Measurements from ENCODE around the gene ACOT12. TPM values are rescaled to one million over a fixed set of nuclear protein-coding genes. Genes with fewer than 3 reads are reported as not detected.

ACOT12 gene
- total RNA-seq, 1 donor from 2014 or later: not detected

- no peak for DNase-seq (ENCODE audit: low spot score in 2 of 2, unreplicated experiment in 2 of 2)
- no peaks in the 10 kb centered on the region for H3K4me1 Mint-ChIP-seq
- no peaks in the 10 kb centered on the region for H3K36me3 Mint-ChIP-seq
- no peak overlapping the region for H3K27ac Mint-ChIP-seq
- no peak overlapping the region for H3K4me3 Mint-ChIP-seq
- TF ChIP-seq, protein P1, sequence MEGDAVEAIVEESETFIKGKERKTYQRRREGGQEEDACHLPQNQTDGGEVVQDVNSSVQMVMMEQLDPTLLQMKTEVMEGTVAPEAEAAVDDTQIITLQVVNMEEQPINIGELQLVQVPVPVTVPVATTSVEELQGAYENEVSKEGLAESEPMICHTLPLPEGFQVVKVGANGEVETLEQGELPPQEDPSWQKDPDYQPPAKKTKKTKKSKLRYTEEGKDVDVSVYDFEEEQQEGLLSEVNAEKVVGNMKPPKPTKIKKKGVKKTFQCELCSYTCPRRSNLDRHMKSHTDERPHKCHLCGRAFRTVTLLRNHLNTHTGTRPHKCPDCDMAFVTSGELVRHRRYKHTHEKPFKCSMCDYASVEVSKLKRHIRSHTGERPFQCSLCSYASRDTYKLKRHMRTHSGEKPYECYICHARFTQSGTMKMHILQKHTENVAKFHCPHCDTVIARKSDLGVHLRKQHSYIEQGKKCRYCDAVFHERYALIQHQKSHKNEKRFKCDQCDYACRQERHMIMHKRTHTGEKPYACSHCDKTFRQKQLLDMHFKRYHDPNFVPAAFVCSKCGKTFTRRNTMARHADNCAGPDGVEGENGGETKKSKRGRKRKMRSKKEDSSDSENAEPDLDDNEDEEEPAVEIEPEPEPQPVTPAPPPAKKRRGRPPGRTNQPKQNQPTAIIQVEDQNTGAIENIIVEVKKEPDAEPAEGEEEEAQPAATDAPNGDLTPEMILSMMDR (IDR thresholded peaks at IDR 0.05; ENCODE audit: unreplicated experiment): no peak
- H3K9me3 Mint-ChIP-seq: no peaks in the 10 kb centered on the region
- H3K27me3 Mint-ChIP-seq (ENCODE audit: low read depth): no peaks in the 10 kb centered on the region
Observed at GRCh38 chr5:81355291-81356251, 38.4 kb downstream of the ACOT12 start.

- no peak for DNase-seq (ENCODE audit: low spot score in 2 of 2, unreplicated experiment in 2 of 2)
- Mint-ChIP-seq H3K4me1 (no peaks in the 10 kb centered on the region), H3K27ac (no peak overlapping the region), H3K4me3 (no peak overlapping the region), H3K27me3 (ENCODE audit: low read depth) (no peaks in the 10 kb centered on the region), H3K36me3 (no peaks in the 10 kb centered on the region), H3K9me3 (no peaks in the 10 kb centered on the region)
- TF ChIP-seq, protein P1 (IDR thresholded peaks at IDR 0.05; ENCODE audit: unreplicated experiment): no peak
Observed at GRCh38 chr5:81354093-81354492, 39.8 kb downstream of the ACOT12 start.

- TF ChIP-seq, protein P1 (IDR thresholded peaks at IDR 0.05; ENCODE audit: unreplicated experiment): no peak
- Mint-ChIP-seq H3K4me3 (no peak overlapping the region), H3K27ac (no peak overlapping the region), H3K4me1 (no peaks in the 10 kb centered on the region), H3K9me3 (no peaks in the 10 kb centered on the region), H3K36me3 (no peaks in the 10 kb centered on the region), H3K27me3 (ENCODE audit: low read depth) (no peaks in the 10 kb centered on the region)
- DNase-seq (ENCODE audit: low spot score in 2 of 2, unreplicated experiment in 2 of 2): no peak
Observed at GRCh38 chr5:81353189-81353588, 40.7 kb downstream of the ACOT12 start.

DNA sequence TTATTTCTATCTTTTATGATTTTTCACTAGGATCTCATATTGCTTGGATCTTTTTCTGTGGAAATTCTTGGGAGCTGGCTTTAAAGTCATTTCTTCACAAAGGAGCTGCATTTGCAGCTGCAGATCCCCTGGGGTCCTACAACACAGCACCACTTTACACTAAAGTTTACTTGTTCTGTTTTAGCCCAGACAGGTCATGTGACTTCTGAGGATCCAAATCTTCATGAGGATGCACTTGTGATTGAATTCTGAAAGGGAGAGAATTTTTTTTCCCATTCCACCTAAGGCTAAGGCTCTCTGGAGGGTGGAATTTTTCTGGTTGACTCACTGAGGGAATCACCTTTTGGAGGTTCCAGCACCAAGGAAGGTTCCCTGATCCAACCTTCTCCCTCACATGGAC is 43.4 kb downstream of the ACOT12 start:
- no peaks in the 10 kb centered on the region for H3K36me3 Mint-ChIP-seq
- no peaks in the 10 kb centered on the region for H3K4me1 Mint-ChIP-seq
- no peak overlapping the region for H3K27ac Mint-ChIP-seq
- no peak overlapping the region for H3K4me3 Mint-ChIP-seq
- TF ChIP-seq, protein P1 (IDR thresholded peaks at IDR 0.05; ENCODE audit: unreplicated experiment): no peak
- no peaks in the 10 kb centered on the region for H3K9me3 Mint-ChIP-seq
- no peaks in the 10 kb centered on the region for H3K27me3 Mint-ChIP-seq (ENCODE audit: low read depth)
- DNase-seq (ENCODE audit: low spot score in 2 of 2, unreplicated experiment in 2 of 2): no peak

DNA sequence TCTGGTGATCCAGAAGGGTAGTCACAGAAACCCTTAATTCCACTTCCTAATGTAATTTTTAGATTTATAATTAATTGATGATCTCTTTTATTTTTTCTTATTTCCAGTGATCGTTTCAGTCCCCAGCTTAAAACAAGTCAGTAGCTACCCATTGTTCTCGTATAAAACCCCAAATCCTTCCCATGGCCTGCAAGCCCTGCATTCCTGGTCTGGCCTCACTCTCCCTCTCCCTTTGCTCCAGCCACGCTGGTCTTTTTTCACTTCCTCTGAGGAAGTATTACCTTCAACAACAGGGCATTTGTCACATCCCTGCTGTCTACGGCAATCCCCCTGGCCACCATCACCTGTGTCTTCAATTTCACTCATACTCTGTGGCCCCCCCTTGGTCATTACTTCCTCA is 44.8 kb downstream of the ACOT12 start:
- TF ChIP-seq, protein P1 (IDR thresholded peaks at IDR 0.05; ENCODE audit: unreplicated experiment): no peak
- H3K27ac Mint-ChIP-seq: no peak overlapping the region
- no peak for DNase-seq (ENCODE audit: low spot score in 2 of 2, unreplicated experiment in 2 of 2)
- no peaks in the 10 kb centered on the region for H3K4me1 Mint-ChIP-seq
- H3K4me3 Mint-ChIP-seq: no peak overlapping the region
- H3K27me3 Mint-ChIP-seq (ENCODE audit: low read depth): no peaks in the 10 kb centered on the region
- no peaks in the 10 kb centered on the region for H3K9me3 Mint-ChIP-seq
- H3K36me3 Mint-ChIP-seq: no peaks in the 10 kb centered on the region
